OCI-LY1 (cell line): Measurements from ENCODE around the gene RAP1B.
"Not testable (repeated sequence)": the region's sequence is repeated elsewhere in the genome, so short reads cannot be mapped to it uniquely, and the experiment has no call there.

Source experiments
- H2AFZ ChIP-seq: fragments of 200-600 bp; sonication (generic), shearing (Covaris generic); 2 replicates; pipeline ENCODE4 v1.6.0; 2014; ENCODE audit warnings: antibody characterized with exemption, mild to moderate bottlenecking, low read length
- H3F3A ChIP-seq: fragments of 200-600 bp; sonication (generic), shearing (Covaris generic); 2 replicates; pipeline ENCODE4 v1.6.0; 2014; ENCODE audit warnings: mild to moderate bottlenecking, antibody characterized with exemption, low read length, moderate library complexity; ENCODE audit not compliant: insufficient read depth
- H3K27ac ChIP-seq: fragments of 200-600 bp; sonication (generic); 2 replicates; pipeline ENCODE4 v1.5.1; 2014; ENCODE audit warnings: low read length, mixed run types, mild to moderate bottlenecking, low read depth; ENCODE audit not compliant: poor library complexity, severe bottlenecking
- H3K27me3 ChIP-seq: fragments of 200-600 bp; sonication (generic); 2 replicates; pipeline ENCODE4 v1.6.0; 2014; ENCODE audit warnings: antibody characterized with exemption, mild to moderate bottlenecking, low read length, moderate library complexity; ENCODE audit not compliant: insufficient read depth
- H3K36me3 ChIP-seq: fragments of 200-600 bp; sonication (generic); 2 replicates; pipeline ENCODE4 v1.6.1; 2014; ENCODE audit warnings: mild to moderate bottlenecking, antibody characterized with exemption, low read length, moderate library complexity, mixed read lengths; ENCODE audit not compliant: insufficient read depth
- H3K4me1 ChIP-seq: fragments of 200-600 bp; sonication (generic); 2 replicates; pipeline ENCODE4 v1.5.1; 2014; ENCODE audit warnings: mild to moderate bottlenecking, low read length, moderate library complexity; ENCODE audit not compliant: insufficient read depth, severe bottlenecking
- H3K4me2 ChIP-seq: fragments of 200-600 bp; sonication (generic), shearing (Covaris generic); 2 replicates; pipeline ENCODE4 v1.6.1; 2014; ENCODE audit warnings: low read length
- H3K4me3 ChIP-seq: fragments of 200-600 bp; sonication (generic); 2 replicates; pipeline ENCODE4 v1.5.1; 2014; ENCODE audit warnings: low read length, low read depth, mild to moderate bottlenecking, mixed read lengths; ENCODE audit not compliant: poor library complexity, severe bottlenecking
- H3K79me2 ChIP-seq: fragments of 200-600 bp; shearing (Covaris generic); 2 replicates; pipeline ENCODE4 v1.6.1; 2016; ENCODE audit warnings: mixed run types, low read length, mixed read lengths; ENCODE audit not compliant: insufficient read depth
- H3K9ac ChIP-seq: fragments of 200-600 bp; sonication (generic), shearing (Covaris generic); 2 replicates; pipeline ENCODE4 v1.6.1; 2014; ENCODE audit warnings: mild to moderate bottlenecking, low read length, mixed read lengths
- H3K9me2 ChIP-seq: fragments of 200-600 bp; sonication (generic), shearing (Covaris generic); 2 replicates; pipeline ENCODE4 v1.6.1; 2014; ENCODE audit warnings: low read depth, mild to moderate bottlenecking, low read length, mixed read lengths
- H3K9me3 ChIP-seq: fragments of 200-600 bp; shearing (Covaris generic); 2 replicates; pipeline ENCODE4 v1.6.1; 2014; ENCODE audit warnings: low read length, mixed read lengths
- H4K20me1 ChIP-seq: fragments of 200-600 bp; sonication (generic), shearing (Covaris generic); 2 replicates; pipeline ENCODE4 v1.6.0; 2016; ENCODE audit warnings: mild to moderate bottlenecking, low read length; ENCODE audit not compliant: insufficient read depth
- EZH2 ChIP-seq: fragments of 200-600 bp; sonication (generic), shearing (Covaris generic); IDR thresholded peaks from 2 replicates; pipeline ENCODE4 v1.8.0; 2017; ENCODE audit warnings: borderline replicate concordance, mixed run types, mild to moderate bottlenecking, antibody characterized with exemption, low read length, moderate library complexity, mixed read lengths
- TF ChIP-seq, protein P1 (sequence below): fragments of 200-600 bp; sonication (generic), shearing (Covaris generic); IDR thresholded peaks from 2 replicates; pipeline ENCODE4 v1.5.1; 2017; ENCODE audit warnings: mild to moderate bottlenecking, antibody characterized with exemption, low read length, moderate library complexity, mixed read lengths

The RAP1B gene

DNA sequence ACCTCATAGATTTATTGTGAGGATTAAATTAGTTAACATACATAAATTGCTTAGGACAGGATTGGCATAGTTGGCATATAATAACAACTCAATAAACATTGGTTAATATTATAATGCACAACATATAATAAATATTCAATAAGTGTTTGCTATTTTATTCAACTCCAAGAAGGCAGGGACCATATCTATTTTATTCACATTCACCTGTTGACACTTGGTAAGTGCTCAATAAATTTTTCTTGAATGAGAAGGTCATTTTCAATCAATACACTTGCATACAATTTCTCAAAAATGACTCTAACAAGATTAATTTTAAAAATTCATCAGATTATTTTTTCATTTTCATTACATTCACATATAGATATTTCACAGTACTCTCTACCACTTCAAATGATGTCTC is 63.7 kb downstream of the RAP1B start:
- Histone ChIP-seq H3K4me1 (no peaks in the 10 kb centered on the region), H3K27ac (no peak overlapping the region), H3K9ac (no peak overlapping the region), H3K36me3 (peaks cover 2% of the 10 kb centered on the region; the same call in 1 of the 2 replicates), H4K20me1 (no peaks in the 10 kb centered on the region), H3K9me3 (no peaks in the 10 kb centered on the region), H3F3A (no peaks in the 10 kb centered on the region; the same call in 1 of the 2 replicates), H3K9me2 (no peaks in the 10 kb centered on the region), H3K27me3 (no peaks in the 10 kb centered on the region), H3K79me2 (no peaks in the 10 kb centered on the region), H3K4me3 (no peak overlapping the region), H3K4me2 (no peak overlapping the region), H2AFZ (no peak overlapping the region)
- TF ChIP-seq EZH2 = no peak
- TF ChIP-seq, protein P1, sequence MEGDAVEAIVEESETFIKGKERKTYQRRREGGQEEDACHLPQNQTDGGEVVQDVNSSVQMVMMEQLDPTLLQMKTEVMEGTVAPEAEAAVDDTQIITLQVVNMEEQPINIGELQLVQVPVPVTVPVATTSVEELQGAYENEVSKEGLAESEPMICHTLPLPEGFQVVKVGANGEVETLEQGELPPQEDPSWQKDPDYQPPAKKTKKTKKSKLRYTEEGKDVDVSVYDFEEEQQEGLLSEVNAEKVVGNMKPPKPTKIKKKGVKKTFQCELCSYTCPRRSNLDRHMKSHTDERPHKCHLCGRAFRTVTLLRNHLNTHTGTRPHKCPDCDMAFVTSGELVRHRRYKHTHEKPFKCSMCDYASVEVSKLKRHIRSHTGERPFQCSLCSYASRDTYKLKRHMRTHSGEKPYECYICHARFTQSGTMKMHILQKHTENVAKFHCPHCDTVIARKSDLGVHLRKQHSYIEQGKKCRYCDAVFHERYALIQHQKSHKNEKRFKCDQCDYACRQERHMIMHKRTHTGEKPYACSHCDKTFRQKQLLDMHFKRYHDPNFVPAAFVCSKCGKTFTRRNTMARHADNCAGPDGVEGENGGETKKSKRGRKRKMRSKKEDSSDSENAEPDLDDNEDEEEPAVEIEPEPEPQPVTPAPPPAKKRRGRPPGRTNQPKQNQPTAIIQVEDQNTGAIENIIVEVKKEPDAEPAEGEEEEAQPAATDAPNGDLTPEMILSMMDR = no peak

DNA sequence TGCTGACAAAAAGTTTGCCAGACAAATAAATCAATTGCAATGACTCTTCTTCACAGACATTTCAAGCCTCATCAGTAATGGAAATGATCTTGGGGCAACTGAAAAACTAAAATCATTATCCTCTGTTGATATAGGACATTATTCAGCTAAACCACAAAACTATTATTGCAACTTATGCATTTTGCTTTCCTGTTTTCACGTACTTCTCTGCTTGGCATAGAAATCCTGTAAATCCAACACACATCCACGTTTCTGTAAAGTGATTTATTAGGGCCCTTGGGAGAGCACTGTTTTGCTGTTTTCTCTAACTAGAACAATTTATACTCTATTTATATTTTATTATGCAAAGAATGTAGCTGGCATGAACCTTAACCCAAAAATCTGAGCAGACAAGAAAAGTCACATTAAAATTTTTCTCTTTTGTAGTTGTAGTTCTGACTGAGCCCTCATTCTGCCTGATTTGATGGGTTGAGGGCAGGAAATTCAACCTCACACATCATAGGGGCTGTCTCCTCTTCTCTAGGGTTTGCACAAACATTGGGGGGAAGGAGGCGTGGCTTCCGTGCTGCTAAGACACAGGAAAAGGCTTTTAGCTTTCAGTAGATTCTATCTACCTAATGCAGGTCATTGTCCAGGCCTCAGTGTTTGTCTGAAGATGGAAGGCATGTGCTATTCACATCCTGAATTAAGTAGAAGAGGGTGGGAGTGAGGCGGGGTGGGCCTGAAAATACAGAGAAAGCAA is 64.6 kb downstream of the RAP1B start:
- Histone ChIP-seq H3F3A (no peaks in the 10 kb centered on the region; the same call in 1 of the 2 replicates), H3K4me3 (no peak overlapping the region), H3K79me2 (no peaks in the 10 kb centered on the region), H3K9me3 (no peaks in the 10 kb centered on the region), H3K9ac (no peak overlapping the region), H3K27me3 (no peaks in the 10 kb centered on the region), H3K4me2 (no peak overlapping the region), H4K20me1 (no peaks in the 10 kb centered on the region), H3K9me2 (no peaks in the 10 kb centered on the region), H2AFZ (no peak overlapping the region), H3K27ac (no peak overlapping the region), H3K4me1 (no peaks in the 10 kb centered on the region), H3K36me3 (peaks cover 2% of the 10 kb centered on the region; the same call in 1 of the 2 replicates)
- TF ChIP-seq EZH2 = no peak
- TF ChIP-seq, protein P1 = no peak

DNA sequence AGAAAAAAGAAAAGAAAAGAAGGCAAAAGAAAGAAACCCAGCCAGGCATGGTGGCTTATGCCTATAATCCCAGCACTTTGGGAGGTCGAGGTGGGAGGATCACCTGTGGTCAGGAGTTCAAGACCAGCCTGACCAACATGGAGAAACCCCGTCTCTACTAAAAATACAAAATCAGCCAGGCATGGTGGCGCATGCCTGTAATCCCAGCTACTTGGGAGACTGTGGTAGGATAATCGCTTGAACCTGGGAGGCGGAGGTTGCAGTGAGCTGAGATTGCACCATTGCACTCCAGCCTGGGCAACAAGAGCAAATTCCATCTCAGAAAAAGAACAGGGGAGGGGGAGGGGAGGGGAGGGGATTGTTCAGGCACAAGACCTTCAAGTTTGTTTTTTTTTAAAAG is 66.2 kb downstream of the RAP1B start:
- not testable (repeated sequence) for H3K9ac ChIP-seq, H3K9me3 ChIP-seq, H3K79me2 ChIP-seq, H3K27ac ChIP-seq, H3K4me3 ChIP-seq, H3F3A ChIP-seq, H3K36me3 ChIP-seq, H2AFZ ChIP-seq, H3K9me2 ChIP-seq, H3K27me3 ChIP-seq, H3K4me2 ChIP-seq, H4K20me1 ChIP-seq, H3K4me1 ChIP-seq

DNA sequence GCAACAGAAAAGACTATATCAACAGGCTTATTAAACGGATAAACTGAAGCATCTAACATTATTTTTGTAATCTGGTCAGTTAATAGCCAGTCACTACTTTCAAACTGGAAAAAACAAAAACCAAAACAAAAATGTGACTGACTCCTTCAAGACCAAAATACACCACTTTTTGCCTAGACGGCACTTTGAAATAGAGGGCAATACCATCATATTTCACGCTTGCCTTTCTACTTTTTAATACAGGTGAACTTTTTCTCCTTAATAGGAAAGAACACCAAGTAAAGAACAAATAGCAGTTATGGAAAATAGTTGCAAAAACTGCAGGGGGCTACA is 75.5 kb downstream of the RAP1B start:
- peak overlapping the region; percentile 100 for H3K4me2 ChIP-seq
- peaks cover 27% of the 10 kb centered on the region for H3K4me1 ChIP-seq
- H3K79me2 ChIP-seq = peaks cover 37% of the 10 kb centered on the region
- no peak overlapping the region for H3K27ac ChIP-seq
- no peaks in the 10 kb centered on the region for H3K9me2 ChIP-seq
- peak overlapping the region; percentile 89 for H3K9ac ChIP-seq
- peak overlapping the region; percentile 95 for H3K4me3 ChIP-seq
- H3F3A ChIP-seq = no peaks in the 10 kb centered on the region
- H3K27me3 ChIP-seq = no peaks in the 10 kb centered on the region
- H3K9me3 ChIP-seq = no peaks in the 10 kb centered on the region
- peaks cover 18% of the 10 kb centered on the region for H3K36me3 ChIP-seq
- no peaks in the 10 kb centered on the region for H4K20me1 ChIP-seq
- H2AFZ ChIP-seq = peak overlapping the region; percentile 44; the same call in 1 of the 2 replicates
- no peak for TF ChIP-seq EZH2
